Smooth muscle cell (in vitro differentiated cells): ENCODE results near the gene MMEL1. TPM values are rescaled to one million over a fixed set of nuclear protein-coding genes. Genes with fewer than 3 reads are reported as not detected.

Experiments used
- DNase-seq: peaks from one replicate; lab custom pipeline; 2025; ENCODE audit not compliant: unreplicated experiment; lab: John Stamatoyannopoulos, UW
- H2AFZ ChIP-seq: fragments of 200-600 bp; sonication (generic); 2 replicates; pipeline ENCODE4 v1.6.0; 2016; ENCODE audit warnings: antibody characterized with exemption, low read depth, mild to moderate bottlenecking
- H3F3A ChIP-seq: fragments of 200-600 bp; sonication (generic); 2 replicates; pipeline ENCODE4 v1.6.0; 2017; ENCODE audit warnings: antibody characterized with exemption, low read depth
- H3K27ac ChIP-seq: fragments of 200-600 bp; sonication (generic); 2 replicates; pipeline ENCODE4 v1.5.1; 2016; ENCODE audit warnings: low read depth, mild to moderate bottlenecking
- H3K27me3 ChIP-seq: fragments of 200-600 bp; sonication (generic); 2 replicates; pipeline ENCODE4 v1.6.1; 2016; ENCODE audit warnings: low read depth, mild to moderate bottlenecking
- H3K36me3 ChIP-seq: fragments of 200-600 bp; sonication (generic); 2 replicates; pipeline ENCODE4 v1.5.1; 2016; ENCODE audit warnings: low read depth
- H3K4me1 ChIP-seq: fragments of 200-600 bp; sonication (generic); 2 replicates; pipeline ENCODE4 v1.5.1; 2016; ENCODE audit warnings: low read depth
- H3K4me2 ChIP-seq: fragments of 200-600 bp; sonication (generic); 2 replicates; pipeline ENCODE4 v1.6.0; 2016; ENCODE audit warnings: mild to moderate bottlenecking
- H3K4me3 ChIP-seq: fragments of 200-600 bp; sonication (generic); 2 replicates; pipeline ENCODE4 v1.5.1; 2016; ENCODE audit warnings: mild to moderate bottlenecking
- H3K79me2 ChIP-seq: fragments of 200-600 bp; sonication (generic); 2 replicates; pipeline ENCODE4 v1.6.0; 2016; ENCODE audit warnings: low read depth, mild to moderate bottlenecking
- H3K9ac ChIP-seq: fragments of 200-600 bp; sonication (generic); 2 replicates; pipeline ENCODE4 v1.6.0; 2016; ENCODE audit warnings: low read depth
- H3K9me3 ChIP-seq: fragments of 200-600 bp; sonication (generic); replicated peaks from 2 replicates; pipeline ENCODE4 v1.5.1; 2016; ENCODE audit warnings: low read depth
- H4K20me1 ChIP-seq: fragments of 200-600 bp; sonication (generic); 2 replicates; pipeline ENCODE4 v1.6.0; 2016; ENCODE audit warnings: low read depth
- WGBS: methylation state at CpG from one replicate; pipeline ENCODE4 v1.1.7; 2016; ENCODE audit warnings: low lambda C conversion rate; 5-methylcytosine and 5-hydroxymethylcytosine counted together
- polyA plus RNA-seq: library from polyadenylated mRNA; unstranded; fragments of >200 nt; fragmentation: Nextera tagmentation; extraction: Ambion mirVana; gene quantifications from 2 replicates; pipeline ENCODE4 v1.2.1, GENCODE V29; 2016
- total RNA-seq: library from RNA; depleted of rRNA; stranded (reverse); fragments of >200 nt; gene quantifications from 2 replicates; pipeline ENCODE4 v1.2.3, GENCODE V29; 2014
- TF ChIP-seq, protein P1 (sequence below): fragments of 200-600 bp; sonication (generic); IDR thresholded peaks from 2 replicates; pipeline ENCODE4 v1.5.1; 2017; ENCODE audit warnings: borderline replicate concordance, mild to moderate bottlenecking, antibody characterized with exemption; ENCODE audit not compliant: insufficient read depth, poor library complexity, severe bottlenecking

Gene MMEL1
- total and polyA plus RNA-seq, 2 experiments from 2014 or later: 3.4 TPM; not detected in 1

DNA sequence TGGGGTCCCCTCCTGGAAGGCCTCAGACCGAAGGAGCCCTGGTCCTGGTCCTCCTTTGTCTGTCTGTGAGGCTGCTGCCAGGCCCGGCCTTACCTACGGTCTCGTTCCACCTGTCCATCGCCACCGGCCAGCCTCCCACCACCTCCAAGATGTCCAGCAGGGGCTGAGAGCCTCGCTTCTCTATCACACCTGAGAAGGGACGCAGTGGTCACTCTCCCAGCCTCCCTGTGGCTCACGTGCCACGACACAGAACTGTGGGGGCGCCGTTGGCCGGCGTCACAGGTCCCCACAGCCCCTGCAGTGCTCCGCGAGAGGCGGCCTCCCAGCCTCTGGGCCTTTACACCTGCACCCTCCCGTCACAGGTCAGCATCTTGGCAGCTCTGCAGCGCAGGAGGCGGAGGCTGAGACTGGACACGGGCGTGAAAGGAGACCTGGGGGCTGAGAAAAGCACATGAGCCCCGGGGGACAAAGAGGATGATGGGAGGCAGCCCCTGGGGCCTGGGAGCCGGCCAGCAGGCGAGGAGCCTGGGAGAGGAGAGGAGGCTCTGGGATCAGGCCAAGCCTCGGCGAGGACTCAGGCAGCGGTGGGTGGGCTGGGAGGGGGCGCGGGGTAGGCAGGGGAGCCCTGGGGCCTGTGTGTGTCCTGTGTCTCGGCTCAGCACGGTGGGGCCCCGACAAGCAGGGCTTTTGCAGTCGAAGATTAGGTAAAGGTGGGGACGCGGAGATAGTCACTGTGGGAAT is 25.8 kb downstream of the MMEL1 start:
- no peaks in the 10 kb centered on the region for H3K4me1 ChIP-seq
- no peaks in the 10 kb centered on the region for H3F3A ChIP-seq
- no peak for DNase-seq
- no peaks in the 10 kb centered on the region for H4K20me1 ChIP-seq
- H3K79me2 ChIP-seq: no peaks in the 10 kb centered on the region
- H3K4me3 ChIP-seq: no peak overlapping the region
- TF ChIP-seq, protein P1, sequence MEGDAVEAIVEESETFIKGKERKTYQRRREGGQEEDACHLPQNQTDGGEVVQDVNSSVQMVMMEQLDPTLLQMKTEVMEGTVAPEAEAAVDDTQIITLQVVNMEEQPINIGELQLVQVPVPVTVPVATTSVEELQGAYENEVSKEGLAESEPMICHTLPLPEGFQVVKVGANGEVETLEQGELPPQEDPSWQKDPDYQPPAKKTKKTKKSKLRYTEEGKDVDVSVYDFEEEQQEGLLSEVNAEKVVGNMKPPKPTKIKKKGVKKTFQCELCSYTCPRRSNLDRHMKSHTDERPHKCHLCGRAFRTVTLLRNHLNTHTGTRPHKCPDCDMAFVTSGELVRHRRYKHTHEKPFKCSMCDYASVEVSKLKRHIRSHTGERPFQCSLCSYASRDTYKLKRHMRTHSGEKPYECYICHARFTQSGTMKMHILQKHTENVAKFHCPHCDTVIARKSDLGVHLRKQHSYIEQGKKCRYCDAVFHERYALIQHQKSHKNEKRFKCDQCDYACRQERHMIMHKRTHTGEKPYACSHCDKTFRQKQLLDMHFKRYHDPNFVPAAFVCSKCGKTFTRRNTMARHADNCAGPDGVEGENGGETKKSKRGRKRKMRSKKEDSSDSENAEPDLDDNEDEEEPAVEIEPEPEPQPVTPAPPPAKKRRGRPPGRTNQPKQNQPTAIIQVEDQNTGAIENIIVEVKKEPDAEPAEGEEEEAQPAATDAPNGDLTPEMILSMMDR: no peak
- no peak overlapping the region for H3K4me2 ChIP-seq
- H3K27me3 ChIP-seq: no peaks in the 10 kb centered on the region
- no peak overlapping the region for H3K9ac ChIP-seq
- no peak overlapping the region for H2AFZ ChIP-seq
- H3K9me3 ChIP-seq: no peaks in the 10 kb centered on the region
- no peak overlapping the region for H3K27ac ChIP-seq
- 86% methylated on average over 36 of the region's 36 CpGs for WGBS
- H3K36me3 ChIP-seq: no peaks in the 10 kb centered on the region

DNA sequence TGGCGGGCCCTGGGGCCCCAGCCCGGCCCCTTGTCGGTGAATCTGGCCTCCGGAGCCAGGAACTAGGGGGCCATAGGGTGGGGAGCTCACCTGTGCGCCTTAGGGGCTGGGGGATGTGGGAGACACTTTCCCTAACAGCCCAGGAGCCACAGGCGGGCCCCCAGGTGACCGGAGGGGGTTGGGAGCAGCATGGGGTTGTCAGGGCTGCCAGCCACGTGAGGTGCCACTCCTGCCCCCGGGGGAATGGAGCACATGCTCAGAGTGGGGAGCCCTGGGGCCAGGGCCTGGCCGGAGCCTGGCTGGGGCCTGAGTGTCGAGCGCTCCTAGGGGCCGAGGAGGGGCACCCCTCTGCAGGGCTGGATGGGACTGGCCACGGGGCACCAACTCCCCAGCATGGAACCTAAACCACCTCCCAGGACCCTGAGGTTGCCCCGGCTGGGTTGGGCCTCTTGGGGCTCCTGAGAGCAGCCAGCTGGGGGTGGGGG is 26.4 kb downstream of the MMEL1 start:
- Histone ChIP-seq H3K4me3 (no peak overlapping the region), H3K27me3 (no peaks in the 10 kb centered on the region), H3K4me1 (no peaks in the 10 kb centered on the region), H3K9me3 (no peaks in the 10 kb centered on the region), H3K27ac (no peak overlapping the region), H2AFZ (no peak overlapping the region), H3K9ac (no peak overlapping the region), H4K20me1 (no peaks in the 10 kb centered on the region), H3K79me2 (no peaks in the 10 kb centered on the region), H3K36me3 (no peaks in the 10 kb centered on the region), H3F3A (no peaks in the 10 kb centered on the region), H3K4me2 (no peak overlapping the region)
- TF ChIP-seq, protein P1: no peak
- no peak for DNase-seq
- WGBS: 77% methylated on average over 13 of the region's 15 CpGs

DNA sequence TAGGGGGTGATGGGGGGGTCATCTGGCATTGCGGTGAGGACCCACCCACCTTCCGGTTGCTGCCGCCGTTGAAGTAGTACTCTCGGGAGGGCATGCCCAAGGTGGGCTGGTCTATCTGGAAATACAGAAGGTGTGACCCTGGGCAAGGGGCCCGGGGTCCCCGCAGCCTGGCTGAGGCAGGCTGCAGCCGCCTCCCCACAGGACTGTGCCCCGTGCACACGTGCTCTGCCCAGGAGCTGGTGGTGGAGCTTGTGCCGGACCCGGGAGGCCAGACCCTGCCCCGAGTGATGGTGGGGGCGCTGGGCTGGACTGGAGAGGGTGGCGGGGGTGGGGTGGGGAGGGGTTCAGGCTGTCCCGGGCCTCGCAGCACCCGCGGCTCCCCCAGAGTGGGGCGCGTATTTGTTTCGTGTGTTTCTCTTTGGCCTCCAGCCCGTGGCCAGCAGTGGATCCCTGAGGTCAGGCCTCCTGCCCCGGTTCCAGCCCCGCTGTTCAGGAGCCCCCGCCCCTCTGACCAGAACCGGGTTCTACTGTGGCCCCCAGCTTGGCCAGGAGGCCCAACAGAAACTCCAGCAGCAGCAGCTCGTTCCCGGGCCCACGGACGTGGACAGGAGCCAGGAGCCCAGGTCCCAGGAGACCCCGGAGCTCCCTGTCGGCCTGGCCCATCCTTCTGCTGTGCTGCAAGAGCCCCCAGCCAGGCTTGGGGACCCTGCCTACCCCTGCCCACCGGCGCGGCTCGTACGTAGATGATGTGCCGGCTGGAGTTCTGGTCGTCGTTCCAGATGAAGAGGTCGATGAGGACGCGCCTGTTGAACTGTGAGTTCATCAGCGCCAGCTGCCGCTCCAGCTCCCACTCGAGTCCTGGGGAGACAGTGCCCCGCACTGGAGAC is 27.1 kb downstream of the MMEL1 start:
- TF ChIP-seq, protein P1: no peak
- Histone ChIP-seq H3K4me1 (no peaks in the 10 kb centered on the region), H3K27me3 (no peaks in the 10 kb centered on the region), H2AFZ (no peak overlapping the region), H3K4me2 (no peak overlapping the region), H3F3A (no peaks in the 10 kb centered on the region), H3K79me2 (no peaks in the 10 kb centered on the region), H4K20me1 (no peaks in the 10 kb centered on the region), H3K4me3 (no peak overlapping the region), H3K36me3 (no peaks in the 10 kb centered on the region), H3K27ac (no peak overlapping the region), H3K9ac (no peak overlapping the region), H3K9me3 (no peaks in the 10 kb centered on the region)
- no peak for DNase-seq
- WGBS: 94% methylated on average over 45 of the region's 48 CpGs
